HG02610 (cell line): ENCODE measurements around the gene KCNN1.
"Not testable (repeated sequence)": the region's sequence is repeated elsewhere in the genome, so short reads cannot be mapped to it uniquely, and the experiment has no call there.

Experiments used
- ATAC-seq: cut with Tn5 transposase; IDR thresholded peaks from one replicate; pipeline ENCODE4 v1.9.1; 2021; ENCODE audit warnings: mild to moderate bottlenecking, moderate library complexity; ENCODE audit not compliant: unreplicated experiment

KCNN1 gene

GRCh38 chr19:18020212-18021085 is 53.5 kb downstream of the KCNN1 start:
- ATAC-seq, result no peak

- no peak for ATAC-seq
These were observed 54.3 kb downstream of the KCNN1 start for GRCh38 chr19:18021121-18021755.

- no peak for ATAC-seq
These were observed 56.8 kb downstream of the KCNN1 start for GRCh38 chr19:18023622-18024251.

- no peak for ATAC-seq
These were observed 60.2 kb downstream of the KCNN1 start for GRCh38 chr19:18027151-18027550.

GRCh38 chr19:18029617-18030338 is 62.9 kb downstream of the KCNN1 start:
- ATAC-seq, result no peak

GRCh38 chr19:18031401-18031800 is 64.5 kb downstream of the KCNN1 start:
- not testable (repeated sequence) for ATAC-seq

GRCh38 chr19:18032102-18032501 is 65.2 kb downstream of the KCNN1 start:
- not testable (repeated sequence) for ATAC-seq

- no peak for ATAC-seq
These were observed 74.1 kb downstream of the KCNN1 start for GRCh38 chr19:18041054-18041453.

GRCh38 chr19:18043676-18044075 is 76.8 kb downstream of the KCNN1 start:
- no peak for ATAC-seq

GRCh38 chr19:18044825-18045304 is 78.0 kb downstream of the KCNN1 start:
- ATAC-seq, result peak; percentile 85

- no peak for ATAC-seq
These were observed 78.6 kb downstream of the KCNN1 start for GRCh38 chr19:18045307-18046050.

GRCh38 chr19:18046059-18046718 is 79.3 kb downstream of the KCNN1 start:
- no peak for ATAC-seq

GRCh38 chr19:18049385-18049784 is 82.5 kb downstream of the KCNN1 start:
- ATAC-seq, result no peak
